OCI-LY7 (cell line): ENCODE measurements around the gene ARHGAP28. TPM values are rescaled to one million over a fixed set of nuclear protein-coding genes. Genes with fewer than 3 reads are reported as not detected.

Experiments used
- BruUV-seq: library from RNA; stranded (reverse); fragments of 400-500 nt; replicated peaks from 2 replicates; lab custom pipeline; 2021; lab: Mats Ljungman, UMichigan
- CTCF ChIA-PET: fragments of 300-600 bp; sonication (Branson Sonifier 250); formaldehyde crosslinking; loops from one replicate; lab custom pipeline; 2022; ENCODE audit warnings: antibody characterized with exemption; ENCODE audit not compliant: unreplicated experiment; lab: Charles Lee
- POLR2A ChIA-PET: fragments of 300-600 bp; sonication (Branson Sonifier 250); formaldehyde crosslinking; loops from one replicate; lab custom pipeline; 2022; ENCODE audit warnings: antibody characterized with exemption; lab: Charles Lee
- DNase-seq: peaks from one replicate; pipeline ENCODE4 v3.0.0-alpha.2; 2015; ENCODE audit warnings: low spot score
- H2AFZ ChIP-seq: fragments of 200-600 bp; sonication (generic), shearing (Covaris generic); 2 replicates; pipeline ENCODE4 v1.6.1; 2014; ENCODE audit warnings: mild to moderate bottlenecking, antibody characterized with exemption, low read length, moderate library complexity
- H3K27ac ChIP-seq: fragments of 200-600 bp; sonication (generic); 2 replicates; pipeline ENCODE4 v1.5.1; 2014; ENCODE audit warnings: mixed run types, low read depth, mild to moderate bottlenecking, moderate library complexity, low read length, inconsistent platforms; ENCODE audit not compliant: poor library complexity, severe bottlenecking
- H3K36me3 ChIP-seq: fragments of 200-600 bp; sonication (generic); 2 replicates; pipeline ENCODE4 v1.6.1; 2014; ENCODE audit warnings: mild to moderate bottlenecking, antibody characterized with exemption, low read length, moderate library complexity, mixed read lengths; ENCODE audit not compliant: insufficient read depth
- H3K4me1 ChIP-seq: fragments of 200-600 bp; sonication (generic); 2 replicates; pipeline ENCODE4 v1.5.1; 2014; ENCODE audit warnings: mild to moderate bottlenecking, low read length; ENCODE audit not compliant: insufficient read depth, poor library complexity, severe bottlenecking
- H3K4me2 ChIP-seq: fragments of 200-600 bp; sonication (generic); 2 replicates; pipeline ENCODE4 v1.6.1; 2014; ENCODE audit warnings: mild to moderate bottlenecking, low read length
- H3K4me3 ChIP-seq: fragments of 200-600 bp; sonication (generic); 2 replicates; pipeline ENCODE4 v1.5.1; 2014; ENCODE audit warnings: mild to moderate bottlenecking, low read depth, low read length; ENCODE audit not compliant: poor library complexity, severe bottlenecking
- H3K79me2 ChIP-seq: fragments of 200-600 bp; sonication (generic); 2 replicates; pipeline ENCODE4 v1.6.1; 2016; ENCODE audit warnings: low read depth, mild to moderate bottlenecking, low read length, moderate library complexity, mixed read lengths; ENCODE audit not compliant: insufficient read depth
- H3K9me2 ChIP-seq: fragments of 200-600 bp; sonication (generic); 2 replicates; pipeline ENCODE4 v1.6.1; 2016; ENCODE audit warnings: mild to moderate bottlenecking, low read length, mixed read lengths; ENCODE audit not compliant: insufficient read depth
- H3K9me3 ChIP-seq: fragments of 200-600 bp; sonication (generic); 2 replicates; pipeline ENCODE4 v1.6.1; 2014; ENCODE audit warnings: mild to moderate bottlenecking, mixed run types, low read length, mixed read lengths
- H4K20me1 ChIP-seq: fragments of 200-600 bp; sonication (generic); 2 replicates; pipeline ENCODE4 v1.6.1; 2014; ENCODE audit warnings: mild to moderate bottlenecking, antibody characterized with exemption, low read length, moderate library complexity, mixed read lengths; ENCODE audit not compliant: insufficient read depth
- EZH2phosphoT487 ChIP-seq: fragments of 200-600 bp; sonication (generic); IDR thresholded peaks from 2 replicates; pipeline ENCODE4 v1.6.1; 2018; ENCODE audit warnings: low read depth, borderline replicate concordance, mild to moderate bottlenecking, mixed run types, antibody characterized with exemption, low read length, moderate library complexity, mixed read lengths
- intact Hi-C: fragments of 100-400 bp; cut with micrococcal nuclease; formaldehyde crosslinking; loops from one replicate; pipeline ENCODE4 v1.10.0; 2022; ENCODE audit not compliant: unreplicated experiment
- total RNA-seq, 2 experiments: library from RNA; depleted of rRNA in 1 of 2; stranded (reverse); fragments of >200 nt in 1 of 2; shearing (Covaris generic) in 1 of 2; gene quantifications; 2 replicates each; pipeline ENCODE4 v1.2.3, GENCODE V29; 2014 to 2022
- TF ChIP-seq, protein P1 (sequence below): fragments of 200-600 bp; sonication (generic); conservative IDR thresholded peaks from 2 replicates; pipeline ENCODE4 v1.5.1; 2014; ENCODE audit warnings: mild to moderate bottlenecking, antibody characterized with exemption, low read length, moderate library complexity, mixed read lengths

The ARHGAP28 gene
- total RNA-seq, 2 experiments from 2014 or later, result not detected

DNA sequence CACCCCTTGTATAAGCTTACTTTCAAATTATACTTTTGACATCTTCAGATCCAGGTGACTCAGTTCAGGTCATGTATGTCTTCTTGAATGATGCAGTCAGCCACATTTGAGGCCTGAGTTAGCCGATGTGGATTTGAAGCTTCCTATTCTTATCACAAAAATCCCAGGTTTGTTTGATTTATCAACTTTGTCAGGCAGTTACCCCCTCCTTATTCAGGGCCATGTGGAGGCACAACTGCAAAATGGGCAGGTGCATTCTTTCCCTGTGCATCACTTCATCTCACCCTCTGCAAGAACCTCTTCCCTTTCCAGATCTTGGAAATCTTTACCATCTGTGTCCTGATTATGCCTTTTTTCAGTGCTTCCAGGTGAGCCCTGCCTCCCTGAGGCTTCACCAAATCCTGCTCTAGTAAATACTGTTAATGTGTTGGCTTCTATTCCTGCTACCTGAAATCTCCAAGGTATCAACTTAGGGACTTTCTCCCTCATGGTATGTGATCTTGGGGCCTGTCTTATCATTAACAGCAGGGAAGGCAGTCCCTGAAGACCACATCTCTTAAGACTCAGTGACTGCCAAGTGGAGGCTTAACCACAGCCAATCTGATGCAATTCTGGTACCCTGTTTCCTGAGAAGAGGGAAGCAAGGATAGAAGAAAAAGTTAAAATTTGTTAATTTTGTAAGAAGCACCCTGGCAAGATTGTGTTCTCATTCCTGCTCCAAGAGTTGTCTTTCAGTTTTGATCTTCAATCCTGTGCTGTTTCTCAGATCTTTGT lies 9.4 kb upstream of the ARHGAP28 start:
- no peaks in the 10 kb centered on the region for H3K36me3 ChIP-seq
- H3K27ac ChIP-seq, result no peak overlapping the region
- no peak for DNase-seq
- POLR2A ChIA-PET, result interaction anchor here (1.1 kb wide), 1 partner anchor 15 kb away, joined by 4 read pairs; no protein-coding TSS in a partner anchor
- TF ChIP-seq, protein P1, sequence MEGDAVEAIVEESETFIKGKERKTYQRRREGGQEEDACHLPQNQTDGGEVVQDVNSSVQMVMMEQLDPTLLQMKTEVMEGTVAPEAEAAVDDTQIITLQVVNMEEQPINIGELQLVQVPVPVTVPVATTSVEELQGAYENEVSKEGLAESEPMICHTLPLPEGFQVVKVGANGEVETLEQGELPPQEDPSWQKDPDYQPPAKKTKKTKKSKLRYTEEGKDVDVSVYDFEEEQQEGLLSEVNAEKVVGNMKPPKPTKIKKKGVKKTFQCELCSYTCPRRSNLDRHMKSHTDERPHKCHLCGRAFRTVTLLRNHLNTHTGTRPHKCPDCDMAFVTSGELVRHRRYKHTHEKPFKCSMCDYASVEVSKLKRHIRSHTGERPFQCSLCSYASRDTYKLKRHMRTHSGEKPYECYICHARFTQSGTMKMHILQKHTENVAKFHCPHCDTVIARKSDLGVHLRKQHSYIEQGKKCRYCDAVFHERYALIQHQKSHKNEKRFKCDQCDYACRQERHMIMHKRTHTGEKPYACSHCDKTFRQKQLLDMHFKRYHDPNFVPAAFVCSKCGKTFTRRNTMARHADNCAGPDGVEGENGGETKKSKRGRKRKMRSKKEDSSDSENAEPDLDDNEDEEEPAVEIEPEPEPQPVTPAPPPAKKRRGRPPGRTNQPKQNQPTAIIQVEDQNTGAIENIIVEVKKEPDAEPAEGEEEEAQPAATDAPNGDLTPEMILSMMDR, result no peak
- no peaks in the 10 kb centered on the region for H3K79me2 ChIP-seq
- no peaks in the 10 kb centered on the region for H3K4me1 ChIP-seq
- intact Hi-C loops, result loop anchor here (10.0 kb wide), 1 partner anchor 55 kb away; no protein-coding TSS in a partner anchor
- no TSS peak for BruUV-seq
- no peak overlapping the region for H3K4me3 ChIP-seq
- no peak overlapping the region for H2AFZ ChIP-seq
- no peaks in the 10 kb centered on the region for H3K9me2 ChIP-seq
- H3K4me2 ChIP-seq, result no peak overlapping the region
- H3K9me3 ChIP-seq, result no peaks in the 10 kb centered on the region
- no peaks in the 10 kb centered on the region for H4K20me1 ChIP-seq
- CTCF ChIA-PET, result no interaction called here

DNA sequence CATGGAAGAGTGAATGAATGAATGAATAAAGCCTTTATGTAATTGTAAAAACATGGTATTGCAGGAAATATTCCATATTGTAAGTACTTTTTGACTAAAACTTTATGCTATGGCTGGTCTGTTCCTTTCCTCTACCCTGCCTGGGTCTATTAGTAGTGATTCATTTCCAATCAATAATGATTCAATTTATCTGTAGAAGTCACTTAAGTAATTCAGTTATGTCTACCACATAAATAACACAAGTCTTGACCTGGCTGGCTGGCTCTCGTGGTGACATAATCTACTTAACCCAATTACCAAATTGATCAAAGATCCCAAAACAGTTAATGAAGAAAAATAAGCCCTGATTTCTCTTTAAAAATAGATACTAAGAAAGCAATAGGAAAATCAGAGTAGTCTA lies 7.8 kb upstream of the ARHGAP28 start:
- Histone ChIP-seq H3K27ac (no peak overlapping the region), H3K79me2 (no peaks in the 10 kb centered on the region), H2AFZ (no peak overlapping the region), H3K36me3 (no peaks in the 10 kb centered on the region), H3K4me3 (no peak overlapping the region), H4K20me1 (no peaks in the 10 kb centered on the region), H3K4me1 (no peaks in the 10 kb centered on the region), H3K9me2 (no peaks in the 10 kb centered on the region), H3K4me2 (no peak overlapping the region), H3K9me3 (no peaks in the 10 kb centered on the region)
- POLR2A ChIA-PET, result no interaction called here
- CTCF ChIA-PET, result no interaction called here
- no peak for DNase-seq
- TF ChIP-seq EZH2phosphoT487, result no peak
- TF ChIP-seq, protein P1, result no peak
- BruUV-seq, result no TSS peak
- intact Hi-C loops, result loop anchor here (10.0 kb wide), 1 partner anchor 57 kb away; no protein-coding TSS in a partner anchor

DNA sequence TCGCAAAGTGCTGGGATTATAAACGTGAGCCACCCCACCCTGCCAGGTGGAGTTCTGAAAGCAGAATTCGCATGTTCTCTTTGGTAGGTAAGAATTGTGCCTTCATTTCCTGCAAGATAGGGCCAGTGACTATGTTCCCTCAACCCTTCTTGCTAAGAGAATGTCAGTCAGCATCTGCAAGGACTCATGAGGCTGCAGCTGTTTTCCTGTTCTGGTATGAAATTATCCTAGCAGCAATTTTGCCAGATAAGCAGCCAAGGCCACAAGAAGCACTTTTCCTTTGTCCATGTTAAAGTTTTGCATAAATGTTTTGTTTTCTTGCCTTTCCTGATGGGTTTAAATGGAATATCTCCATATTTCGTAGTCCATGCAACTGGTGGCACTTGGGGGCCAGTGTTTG lies 6.8 kb upstream of the ARHGAP28 start:
- Histone ChIP-seq H3K9me2 (no peaks in the 10 kb centered on the region), H3K4me3 (no peak overlapping the region), H3K4me1 (no peaks in the 10 kb centered on the region), H3K27ac (no peak overlapping the region), H2AFZ (no peak overlapping the region), H4K20me1 (no peaks in the 10 kb centered on the region), H3K79me2 (no peaks in the 10 kb centered on the region), H3K9me3 (no peaks in the 10 kb centered on the region), H3K4me2 (no peak overlapping the region), H3K36me3 (no peaks in the 10 kb centered on the region)
- POLR2A ChIA-PET, result no interaction called here
- intact Hi-C loops, result loop anchor here (10.0 kb wide), 1 partner anchor 58 kb away; no protein-coding TSS in a partner anchor
- DNase-seq, result no peak
- TF ChIP-seq, protein P1, result no peak
- no peak for TF ChIP-seq EZH2phosphoT487
- no TSS peak for BruUV-seq
- CTCF ChIA-PET, result no interaction called here
